A673 (cell line): Measurements from ENCODE around the gene OGFOD2. TPM values are rescaled to one million over a fixed set of nuclear protein-coding genes. Genes with fewer than 3 reads are reported as not detected.

Experiments
- BruUV-seq: library from RNA; stranded (reverse); fragments of 400-500 nt; replicated peaks from 2 replicates; lab custom pipeline; 2021; lab: Mats Ljungman, UMichigan
- CTCF ChIA-PET: fragments of 300-600 bp; sonication (Branson Sonifier 250); formaldehyde crosslinking; loops from one replicate; lab custom pipeline; 2022; ENCODE audit warnings: antibody characterized with exemption; lab: Charles Lee
- POLR2A ChIA-PET: fragments of 300-600 bp; sonication (Branson Sonifier 250); formaldehyde crosslinking; loops from one replicate; lab custom pipeline; 2022; ENCODE audit warnings: antibody characterized with exemption; ENCODE audit not compliant: low non-redundant PET; lab: Charles Lee
- DNase-seq: peaks from one replicate; pipeline ENCODE4 v3.0.0-alpha.2; 2015; ENCODE audit warnings: low spot score
- H3K27ac ChIP-seq: fragments of 200-600 bp; sonication (generic); 2 replicates; pipeline ENCODE4 v1.5.1; 2016; ENCODE audit warnings: mixed run types, low read depth, mild to moderate bottlenecking, mixed read lengths, antibody characterized with exemption, low read length; ENCODE audit not compliant: poor library complexity, severe bottlenecking
- H3K27me3 ChIP-seq: fragments of 200-600 bp; sonication (generic); replicated peaks from 2 replicates; pipeline ENCODE4 v1.6.1; 2017; ENCODE audit warnings: mixed run types, low read depth, mild to moderate bottlenecking, mixed read lengths, antibody characterized with exemption, low read length; ENCODE audit not compliant: insufficient read depth, poor library complexity
- H3K36me3 ChIP-seq: fragments of 200-600 bp; sonication (generic); 2 replicates; pipeline ENCODE4 v1.6.1; 2016; ENCODE audit warnings: mixed run types, mild to moderate bottlenecking, mixed read lengths, antibody characterized with exemption, low read length; ENCODE audit not compliant: insufficient read depth, poor library complexity, severe bottlenecking
- H3K4me1 ChIP-seq: fragments of 200-600 bp; sonication (generic); 2 replicates; pipeline ENCODE4 v1.6.1; 2017; ENCODE audit warnings: mixed run types, mild to moderate bottlenecking, mixed read lengths, antibody characterized with exemption, low read length; ENCODE audit not compliant: insufficient read depth, poor library complexity, severe bottlenecking
- H3K4me3 ChIP-seq: fragments of 200-600 bp; sonication (generic); 2 replicates; pipeline ENCODE4 v1.5.1; 2016; ENCODE audit warnings: low read depth, mixed run types, mild to moderate bottlenecking, mixed read lengths, low read length; ENCODE audit not compliant: poor library complexity, severe bottlenecking
- H3K9me3 ChIP-seq: fragments of 200-600 bp; sonication (generic); 2 replicates; pipeline ENCODE4 v1.6.1; 2016; ENCODE audit warnings: mixed run types, low read depth, mild to moderate bottlenecking, mixed read lengths, antibody characterized with exemption, low read length; ENCODE audit not compliant: poor library complexity, severe bottlenecking
- EZH2 ChIP-seq: fragments of 200-600 bp; sonication (generic); IDR thresholded peaks from 2 replicates; pipeline ENCODE4 v1.6.1; 2017; ENCODE audit warnings: borderline replicate concordance, low read depth, mild to moderate bottlenecking, mixed read lengths, antibody characterized with exemption, low read length; ENCODE audit not compliant: poor library complexity, severe bottlenecking
- intact Hi-C: fragments of 100-400 bp; cut with micrococcal nuclease; formaldehyde crosslinking; loops from one replicate; pipeline ENCODE4 v1.10.0; 2022; ENCODE audit not compliant: unreplicated experiment
- total RNA-seq: library from RNA; stranded (reverse); gene quantifications from 2 replicates; pipeline ENCODE4 v1.2.3, GENCODE V29; 2021
- TF ChIP-seq, protein P1 (sequence below): fragments of 300-800, 200-600 bp; sonication (generic); conservative IDR thresholded peaks from 2 replicates; pipeline ENCODE4 v1.5.1; 2017; ENCODE audit warnings: low read depth, mild to moderate bottlenecking, antibody characterized with exemption, low read length, moderate library complexity, mixed read lengths

OGFOD2 gene
- total RNA-seq, 1 experiment from 2014 or later, result 18.2 TPM

GRCh38 chr12:122994140-122994675, 19.2 kb downstream of the OGFOD2 start:
- BruUV-seq, result no TSS peak
- Histone ChIP-seq H3K27me3 (no peaks in the 10 kb centered on the region), H3K36me3 (no peaks in the 10 kb centered on the region), H3K4me1 (no peaks in the 10 kb centered on the region), H3K9me3 (no peaks in the 10 kb centered on the region), H3K4me3 (no peak overlapping the region), H3K27ac (no peak overlapping the region)
- TF ChIP-seq EZH2, result no peak
- TF ChIP-seq, protein P1, sequence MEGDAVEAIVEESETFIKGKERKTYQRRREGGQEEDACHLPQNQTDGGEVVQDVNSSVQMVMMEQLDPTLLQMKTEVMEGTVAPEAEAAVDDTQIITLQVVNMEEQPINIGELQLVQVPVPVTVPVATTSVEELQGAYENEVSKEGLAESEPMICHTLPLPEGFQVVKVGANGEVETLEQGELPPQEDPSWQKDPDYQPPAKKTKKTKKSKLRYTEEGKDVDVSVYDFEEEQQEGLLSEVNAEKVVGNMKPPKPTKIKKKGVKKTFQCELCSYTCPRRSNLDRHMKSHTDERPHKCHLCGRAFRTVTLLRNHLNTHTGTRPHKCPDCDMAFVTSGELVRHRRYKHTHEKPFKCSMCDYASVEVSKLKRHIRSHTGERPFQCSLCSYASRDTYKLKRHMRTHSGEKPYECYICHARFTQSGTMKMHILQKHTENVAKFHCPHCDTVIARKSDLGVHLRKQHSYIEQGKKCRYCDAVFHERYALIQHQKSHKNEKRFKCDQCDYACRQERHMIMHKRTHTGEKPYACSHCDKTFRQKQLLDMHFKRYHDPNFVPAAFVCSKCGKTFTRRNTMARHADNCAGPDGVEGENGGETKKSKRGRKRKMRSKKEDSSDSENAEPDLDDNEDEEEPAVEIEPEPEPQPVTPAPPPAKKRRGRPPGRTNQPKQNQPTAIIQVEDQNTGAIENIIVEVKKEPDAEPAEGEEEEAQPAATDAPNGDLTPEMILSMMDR, result no peak
- DNase-seq, result no peak
- POLR2A ChIA-PET, result no interaction called here
- intact Hi-C loops, result no loop called here
- CTCF ChIA-PET, result no interaction called here

DNA sequence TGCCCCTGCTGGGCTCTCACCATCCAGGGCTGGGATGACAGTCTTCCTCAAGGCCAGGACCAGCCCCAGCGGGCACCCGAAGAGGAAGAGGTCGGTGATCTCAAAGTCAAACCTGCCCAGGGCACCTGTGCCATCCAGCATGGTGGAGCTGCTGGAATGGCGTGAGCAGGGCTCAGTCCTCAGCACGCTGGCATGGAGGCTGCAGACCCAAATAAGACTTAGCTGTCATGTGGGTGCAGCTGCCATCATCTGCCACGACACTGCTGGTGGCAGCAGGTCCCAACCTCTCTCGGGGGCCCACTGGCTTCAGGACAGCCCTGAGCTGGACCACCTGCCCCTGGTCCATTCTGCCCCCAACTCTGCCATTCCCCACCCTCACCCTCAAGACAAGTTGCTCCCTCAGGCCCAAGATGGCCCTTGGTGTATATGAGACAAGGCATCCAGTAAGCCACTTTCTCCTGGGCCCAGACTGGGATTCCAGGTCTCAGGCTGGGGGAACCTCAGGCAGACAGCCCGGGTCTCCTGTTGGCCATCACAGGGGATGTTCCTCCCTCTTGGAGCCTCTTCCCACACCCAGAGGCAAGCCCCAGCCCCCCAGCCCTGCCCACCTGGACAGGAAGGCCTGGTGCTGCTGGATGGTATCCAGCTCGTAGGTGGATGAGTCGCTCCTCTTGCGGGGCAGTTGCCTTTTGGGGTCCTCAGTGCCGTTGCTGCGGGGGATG, 19.9 kb downstream of the OGFOD2 start:
- ChIA-PET CTCF (no interaction called here), POLR2A (no interaction called here)
- intact Hi-C loops, result no loop called here
- DNase-seq, result no peak
- H3K27me3 ChIP-seq, result no peaks in the 10 kb centered on the region
- TF ChIP-seq, protein P1, result no peak
- no peak for TF ChIP-seq EZH2
- H3K4me1 ChIP-seq, result no peaks in the 10 kb centered on the region
- H3K36me3 ChIP-seq, result no peaks in the 10 kb centered on the region
- BruUV-seq, result no TSS peak
- no peak overlapping the region for H3K27ac ChIP-seq
- H3K9me3 ChIP-seq, result no peaks in the 10 kb centered on the region
- no peak overlapping the region for H3K4me3 ChIP-seq

DNA sequence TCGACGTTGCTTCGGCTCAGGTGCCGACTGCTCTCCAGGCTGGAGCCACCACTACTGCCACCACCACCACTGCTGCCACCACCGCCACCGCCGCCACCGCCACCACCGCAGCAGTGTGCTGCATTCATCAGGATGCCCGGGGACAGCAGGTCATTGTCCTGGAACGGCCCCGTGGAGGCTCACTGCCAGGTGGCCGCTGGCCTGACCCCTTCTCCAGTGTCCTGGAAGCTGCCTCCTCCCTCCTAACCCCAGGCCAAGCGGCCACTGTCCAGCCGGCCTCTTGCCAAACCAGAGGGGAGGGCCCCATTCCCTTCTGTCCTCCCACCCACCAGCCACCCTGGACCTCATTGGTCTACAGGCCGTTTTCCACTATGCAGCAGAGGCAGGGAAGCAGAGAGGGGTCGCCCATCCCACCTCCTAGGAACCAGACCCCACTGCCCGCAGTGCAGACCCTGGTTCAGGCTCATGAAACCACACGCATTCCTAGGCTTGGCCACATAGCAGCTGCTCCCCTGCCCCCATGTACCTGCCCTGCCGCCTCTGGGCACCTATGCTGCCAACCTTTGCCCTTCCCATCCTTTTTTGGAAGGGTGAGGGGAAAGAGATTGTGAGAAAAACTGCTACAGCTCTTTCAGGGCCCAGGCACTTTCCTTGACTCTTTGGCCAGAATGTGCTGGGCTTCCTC, 20.6 kb downstream of the OGFOD2 start:
- Histone ChIP-seq H3K4me1 (no peaks in the 10 kb centered on the region), H3K27me3 (no peaks in the 10 kb centered on the region), H3K9me3 (no peaks in the 10 kb centered on the region), H3K36me3 (no peaks in the 10 kb centered on the region), H3K27ac (no peak overlapping the region), H3K4me3 (no peak overlapping the region)
- intact Hi-C loops, result no loop called here
- CTCF ChIA-PET, result no interaction called here
- DNase-seq, result no peak
- TF ChIP-seq, protein P1, result no peak
- TF ChIP-seq EZH2, result no peak
- POLR2A ChIA-PET, result no interaction called here
- no TSS peak for BruUV-seq
